Vagina (tissue), 2 donors: ENCODE data around the gene PACC1. TPM values are rescaled to one million over a fixed set of nuclear protein-coding genes. Genes with fewer than 3 reads are reported as not detected.

Experiments used
- DNase-seq, 2 donors: peaks; one replicate each; pipeline ENCODE4 v3.0.0-alpha.2; 2017; ENCODE audit errors: extremely low spot score in 2 of 2
- H3K27ac ChIP-seq: fragments of 200-600 bp; sonication (generic); one replicate; pipeline ENCODE4 v1.5.1; 2019
- H3K27me3 ChIP-seq: fragments of 200-600 bp; sonication (generic); one replicate; pipeline ENCODE4 v1.5.1; 2019
- H3K36me3 ChIP-seq, 2 donors: fragments of 200-600 bp; sonication (generic); one replicate each; pipeline ENCODE4 v1.5.1; 2017 to 2019
- H3K4me1 ChIP-seq: fragments of 200-600 bp; sonication (generic); one replicate; pipeline ENCODE4 v1.5.1; 2019
- H3K4me3 ChIP-seq, 2 donors: fragments of 200-600 bp; sonication (generic); 1 replicate in 1 of 2; 2 replicates in 1 of 2; pipeline ENCODE4 v1.5.1; 2016 to 2019
- H3K9me3 ChIP-seq: fragments of 200-600 bp; sonication (generic); one replicate; pipeline ENCODE4 v1.5.1; 2019
- POLR2A ChIP-seq, 2 donors: fragments of 450-650 bp; IDR thresholded peaks; one replicate each; pipeline ENCODE4 v1.6.1; 2017; ENCODE audit warnings: antibody characterized with exemption in 2 of 2, mild to moderate bottlenecking in 2 of 2, moderate library complexity in 2 of 2
- POLR2AphosphoS5 ChIP-seq, 2 donors: sonication (generic); formaldehyde crosslinking; IDR thresholded peaks; one replicate each; pipeline ENCODE4 v1.9.0; 2017; ENCODE audit warnings: antibody characterized with exemption in 2 of 2, mild to moderate bottlenecking in 2 of 2, low read depth in 1 of 2; ENCODE audit not compliant: insufficient read depth in 1 of 2
- intact Hi-C: fragments of 100-400 bp; cut with DNase I; formaldehyde crosslinking; loops from one replicate; pipeline ENCODE4 v1.15.1; 2023
- total RNA-seq: library from RNA; depleted of rRNA; stranded (reverse); fragments of >200 nt; gene quantifications from one replicate; pipeline ENCODE4 v1.2.3, GENCODE V29; 2016
- TF ChIP-seq, protein P1 (sequence below), 3 experiments: fragments of 450-650 bp in 2 of 3; fragments of 200-600 bp in 1 of 3; sonication (generic) in 1 of 3; IDR thresholded peaks; one replicate each; pipeline ENCODE4 v1.5.1; 2017 to 2019; ENCODE audit warnings: antibody characterized with exemption in 3 of 3, mild to moderate bottlenecking in 2 of 3, moderate library complexity in 2 of 3

The PACC1 gene
- total RNA-seq, 1 donor from 2014 or later = 6.1 TPM

DNA sequence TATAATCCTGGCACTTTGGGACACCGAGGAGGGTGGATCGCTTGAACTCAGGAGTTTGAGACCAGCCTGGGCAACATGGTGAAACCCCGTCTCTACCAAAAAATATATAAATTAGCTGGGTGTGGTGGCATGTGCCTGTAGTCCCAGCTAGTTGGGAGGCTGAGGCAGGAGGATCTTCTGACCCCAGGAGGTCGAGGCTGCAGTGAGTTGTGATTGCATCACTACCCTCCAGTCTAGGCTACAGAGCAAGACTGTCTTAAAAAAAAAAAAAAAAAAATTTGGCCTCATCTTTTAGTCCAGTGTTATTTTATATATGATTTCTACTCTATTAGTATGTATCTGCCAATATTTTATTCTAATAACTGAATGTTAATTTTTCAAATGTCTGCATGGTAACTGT lies 69.8 kb downstream of the PACC1 start:
- no peaks in the 10 kb centered on the region for H3K9me3 ChIP-seq
- intact Hi-C loops = no loop called here
- DNase-seq = no peak
- TF ChIP-seq POLR2AphosphoS5 (IDR thresholded peaks at IDR 0.05; ENCODE audit: insufficient read depth in 1 of 2, low read depth in 1 of 2) (no peak), POLR2A (IDR thresholded peaks at IDR 0.05) (no peak)
- TF ChIP-seq, protein P1, sequence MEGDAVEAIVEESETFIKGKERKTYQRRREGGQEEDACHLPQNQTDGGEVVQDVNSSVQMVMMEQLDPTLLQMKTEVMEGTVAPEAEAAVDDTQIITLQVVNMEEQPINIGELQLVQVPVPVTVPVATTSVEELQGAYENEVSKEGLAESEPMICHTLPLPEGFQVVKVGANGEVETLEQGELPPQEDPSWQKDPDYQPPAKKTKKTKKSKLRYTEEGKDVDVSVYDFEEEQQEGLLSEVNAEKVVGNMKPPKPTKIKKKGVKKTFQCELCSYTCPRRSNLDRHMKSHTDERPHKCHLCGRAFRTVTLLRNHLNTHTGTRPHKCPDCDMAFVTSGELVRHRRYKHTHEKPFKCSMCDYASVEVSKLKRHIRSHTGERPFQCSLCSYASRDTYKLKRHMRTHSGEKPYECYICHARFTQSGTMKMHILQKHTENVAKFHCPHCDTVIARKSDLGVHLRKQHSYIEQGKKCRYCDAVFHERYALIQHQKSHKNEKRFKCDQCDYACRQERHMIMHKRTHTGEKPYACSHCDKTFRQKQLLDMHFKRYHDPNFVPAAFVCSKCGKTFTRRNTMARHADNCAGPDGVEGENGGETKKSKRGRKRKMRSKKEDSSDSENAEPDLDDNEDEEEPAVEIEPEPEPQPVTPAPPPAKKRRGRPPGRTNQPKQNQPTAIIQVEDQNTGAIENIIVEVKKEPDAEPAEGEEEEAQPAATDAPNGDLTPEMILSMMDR (IDR thresholded peaks at IDR 0.05) = no peak
- no peaks in the 10 kb centered on the region for H3K4me1 ChIP-seq
- H3K4me3 ChIP-seq = no peak overlapping the region
- H3K36me3 ChIP-seq = peaks cover 0 to 34% of the 10 kb centered on the region in 2 donors
- H3K27me3 ChIP-seq = no peaks in the 10 kb centered on the region
- H3K27ac ChIP-seq = no peak overlapping the region

DNA sequence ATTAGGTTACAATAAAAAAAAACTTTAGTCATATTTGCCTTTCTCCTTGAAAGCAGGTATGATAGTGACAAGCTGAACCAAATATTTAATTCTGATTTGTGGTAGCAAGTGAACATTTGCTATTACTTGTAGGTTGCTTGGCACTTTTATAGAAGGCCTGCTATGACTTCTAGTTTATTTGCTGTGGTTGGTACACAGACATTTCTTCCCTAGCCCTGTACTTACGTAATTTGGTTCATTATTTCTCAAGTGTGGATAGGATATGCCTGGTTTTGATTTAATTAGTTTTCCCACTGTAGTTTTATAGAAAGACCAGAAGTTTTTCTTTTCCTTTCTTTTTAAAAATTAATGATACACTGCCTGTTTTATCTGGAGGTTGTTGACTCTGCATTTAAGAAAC lies 73.6 kb downstream of the PACC1 start:
- no peak overlapping the region for H3K27ac ChIP-seq
- H3K36me3 ChIP-seq = peaks cover 0 to 20% of the 10 kb centered on the region in 2 donors
- intact Hi-C loops = no loop called here

GRCh38 chr1:212329105-212329504 lies 85.6 kb downstream of the PACC1 start:
- H3K4me1 ChIP-seq = no peaks in the 10 kb centered on the region

More for the DNA sequence above, 73.6 kb downstream of the PACC1 start:
- TF ChIP-seq, protein P1 (IDR thresholded peaks at IDR 0.05) = no peak
- TF ChIP-seq POLR2AphosphoS5 (IDR thresholded peaks at IDR 0.05; ENCODE audit: insufficient read depth in 1 of 2, low read depth in 1 of 2) (no peak), POLR2A (IDR thresholded peaks at IDR 0.05) (no peak)
- H3K9me3 ChIP-seq = no peaks in the 10 kb centered on the region
- H3K4me3 ChIP-seq = no peak overlapping the region
- DNase-seq = no peak
- H3K4me1 ChIP-seq = no peaks in the 10 kb centered on the region
- no peaks in the 10 kb centered on the region for H3K27me3 ChIP-seq

GRCh38 chr1:212328248-212328647 lies 86.4 kb downstream of the PACC1 start:
- Histone ChIP-seq H3K36me3 (no peaks in the 10 kb centered on the region), H3K27me3 (no peaks in the 10 kb centered on the region), H3K9me3 (no peaks in the 10 kb centered on the region), H3K27ac (no peak overlapping the region), H3K4me3 (no peak overlapping the region), H3K4me1 (no peaks in the 10 kb centered on the region)
- TF ChIP-seq, protein P1 (IDR thresholded peaks at IDR 0.05) = no peak
- TF ChIP-seq POLR2A (IDR thresholded peaks at IDR 0.05) (no peak), POLR2AphosphoS5 (IDR thresholded peaks at IDR 0.05; ENCODE audit: insufficient read depth in 1 of 2, low read depth in 1 of 2) (no peak)
- DNase-seq = no peak
- intact Hi-C loops = no loop called here

More at GRCh38 chr1:212329105-212329504, 85.6 kb downstream of the PACC1 start:
- H3K36me3 ChIP-seq = peaks cover 0 to 8% of the 10 kb centered on the region in 2 donors
- H3K9me3 ChIP-seq = no peaks in the 10 kb centered on the region
- H3K27me3 ChIP-seq = no peaks in the 10 kb centered on the region
- TF ChIP-seq POLR2A (IDR thresholded peaks at IDR 0.05) (no peak), POLR2AphosphoS5 (IDR thresholded peaks at IDR 0.05; ENCODE audit: insufficient read depth in 1 of 2, low read depth in 1 of 2) (no peak)
- TF ChIP-seq, protein P1 (IDR thresholded peaks at IDR 0.05) = no peak
- H3K4me3 ChIP-seq = no peak overlapping the region
- DNase-seq = no peak
- no peak overlapping the region for H3K27ac ChIP-seq
- intact Hi-C loops = no loop called here

DNA sequence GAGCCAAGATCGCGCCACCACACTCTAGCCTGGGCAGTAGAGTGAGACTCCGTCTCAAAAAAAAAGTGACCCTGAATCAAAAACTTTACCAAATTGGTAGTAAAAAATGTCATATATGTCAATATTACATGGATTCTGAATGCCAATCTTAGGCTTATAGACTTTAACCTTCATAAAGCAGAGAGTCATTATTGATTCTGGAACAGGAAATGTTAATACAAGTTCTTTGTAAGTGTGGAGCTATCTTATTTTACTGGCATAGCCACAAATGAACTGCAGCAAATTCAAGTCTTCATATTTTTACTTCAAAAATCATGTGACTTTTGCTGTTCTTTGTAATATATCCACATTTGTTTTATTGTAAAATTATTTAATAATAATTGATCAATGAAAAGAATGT lies 88.1 kb downstream of the PACC1 start:
- H3K4me3 ChIP-seq = no peak overlapping the region
- no peak overlapping the region for H3K27ac ChIP-seq
- no peaks in the 10 kb centered on the region for H3K36me3 ChIP-seq
- no peak for TF ChIP-seq POLR2A (IDR thresholded peaks at IDR 0.05)
- TF ChIP-seq POLR2AphosphoS5 (IDR thresholded peaks at IDR 0.05; ENCODE audit: insufficient read depth in 1 of 2, low read depth in 1 of 2) = no peak
- TF ChIP-seq, protein P1 (IDR thresholded peaks at IDR 0.05) = no peak
- no peaks in the 10 kb centered on the region for H3K27me3 ChIP-seq
- H3K9me3 ChIP-seq = no peaks in the 10 kb centered on the region
- no peak for DNase-seq
- no peaks in the 10 kb centered on the region for H3K4me1 ChIP-seq
- intact Hi-C loops = no loop called here
